ENCODE measurements around the gene MARS1. TPM values are rescaled to one million over a fixed set of nuclear protein-coding genes. Genes with fewer than 3 reads are reported as not detected.
"Not testable (repeated sequence)": the region's sequence is repeated elsewhere in the genome, so short reads cannot be mapped to it uniquely, and the experiment has no call there.

MARS1 gene
- total RNA-seq, 1 donor from 2014 or later = 73.1 TPM

DNA sequence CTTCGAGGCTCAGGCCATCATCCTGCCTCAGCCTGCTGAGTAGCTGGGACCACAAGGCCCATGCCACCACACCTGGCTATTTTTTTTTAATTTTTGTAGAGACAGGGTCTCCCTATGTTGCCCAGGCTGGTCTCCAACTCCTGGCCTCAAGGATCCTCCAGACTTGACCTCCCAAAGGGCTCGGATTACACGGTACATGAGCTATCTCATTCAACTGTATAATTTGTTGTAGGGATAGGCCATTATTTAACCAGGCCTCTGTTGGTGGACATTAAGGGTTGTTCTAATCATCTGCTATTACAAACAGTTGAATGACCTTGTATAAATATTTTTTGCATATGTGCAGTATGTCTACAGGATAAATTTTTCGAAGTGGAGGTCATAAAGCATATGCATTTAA lies 71.0 kb downstream of the MARS1 start:
- H3K27me3 ChIP-seq (ENCODE audit: low read depth) = peaks cover 41% of the 10 kb centered on the region
- no peak for DNase-seq
- no peak overlapping the region for H3K27ac ChIP-seq (replicated peaks)
- H3K4me1 ChIP-seq = no peaks in the 10 kb centered on the region
- H3K36me3 ChIP-seq = no peaks in the 10 kb centered on the region
- no peak overlapping the region for H3K4me3 ChIP-seq
- TF ChIP-seq, protein P1, sequence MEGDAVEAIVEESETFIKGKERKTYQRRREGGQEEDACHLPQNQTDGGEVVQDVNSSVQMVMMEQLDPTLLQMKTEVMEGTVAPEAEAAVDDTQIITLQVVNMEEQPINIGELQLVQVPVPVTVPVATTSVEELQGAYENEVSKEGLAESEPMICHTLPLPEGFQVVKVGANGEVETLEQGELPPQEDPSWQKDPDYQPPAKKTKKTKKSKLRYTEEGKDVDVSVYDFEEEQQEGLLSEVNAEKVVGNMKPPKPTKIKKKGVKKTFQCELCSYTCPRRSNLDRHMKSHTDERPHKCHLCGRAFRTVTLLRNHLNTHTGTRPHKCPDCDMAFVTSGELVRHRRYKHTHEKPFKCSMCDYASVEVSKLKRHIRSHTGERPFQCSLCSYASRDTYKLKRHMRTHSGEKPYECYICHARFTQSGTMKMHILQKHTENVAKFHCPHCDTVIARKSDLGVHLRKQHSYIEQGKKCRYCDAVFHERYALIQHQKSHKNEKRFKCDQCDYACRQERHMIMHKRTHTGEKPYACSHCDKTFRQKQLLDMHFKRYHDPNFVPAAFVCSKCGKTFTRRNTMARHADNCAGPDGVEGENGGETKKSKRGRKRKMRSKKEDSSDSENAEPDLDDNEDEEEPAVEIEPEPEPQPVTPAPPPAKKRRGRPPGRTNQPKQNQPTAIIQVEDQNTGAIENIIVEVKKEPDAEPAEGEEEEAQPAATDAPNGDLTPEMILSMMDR (IDR thresholded peaks at IDR 0.05; ENCODE audit: borderline replicate concordance) = no peak
- intact Hi-C loops (cut with micrococcal nuclease) = no loop called here
- no peaks in the 10 kb centered on the region for H3K9me3 ChIP-seq (replicated peaks)

DNA sequence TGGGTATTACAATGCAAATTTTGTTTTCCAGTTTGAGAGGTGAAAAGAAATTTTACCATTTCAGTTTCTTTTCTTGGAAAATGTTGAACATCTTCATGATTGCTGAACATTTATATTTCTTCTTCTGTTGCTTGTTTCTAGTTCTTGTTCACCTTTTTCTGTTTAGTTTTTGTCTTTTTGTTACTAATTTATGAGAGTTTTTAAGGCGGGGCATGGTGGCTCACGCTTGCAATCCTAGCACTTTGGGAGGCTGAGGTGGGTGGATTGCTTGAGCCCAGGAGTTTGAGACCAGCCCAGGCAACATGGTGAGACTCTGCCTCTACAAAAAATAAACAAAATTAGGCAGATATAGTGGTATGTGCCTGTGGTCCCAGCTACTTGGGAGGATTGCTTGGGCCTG lies 72.6 kb downstream of the MARS1 start:
- H3K4me3 ChIP-seq = no peak overlapping the region
- no peaks in the 10 kb centered on the region for H3K4me1 ChIP-seq
- intact Hi-C loops (cut with micrococcal nuclease) = no loop called here
- H3K9me3 ChIP-seq (replicated peaks) = no peaks in the 10 kb centered on the region
- H3K27me3 ChIP-seq (ENCODE audit: low read depth) = peaks cover 44% of the 10 kb centered on the region
- H3K27ac ChIP-seq (replicated peaks) = no peak overlapping the region
- TF ChIP-seq, protein P1 (IDR thresholded peaks at IDR 0.05; ENCODE audit: borderline replicate concordance) = no peak
- no peaks in the 10 kb centered on the region for H3K36me3 ChIP-seq
- DNase-seq = no peak

DNA sequence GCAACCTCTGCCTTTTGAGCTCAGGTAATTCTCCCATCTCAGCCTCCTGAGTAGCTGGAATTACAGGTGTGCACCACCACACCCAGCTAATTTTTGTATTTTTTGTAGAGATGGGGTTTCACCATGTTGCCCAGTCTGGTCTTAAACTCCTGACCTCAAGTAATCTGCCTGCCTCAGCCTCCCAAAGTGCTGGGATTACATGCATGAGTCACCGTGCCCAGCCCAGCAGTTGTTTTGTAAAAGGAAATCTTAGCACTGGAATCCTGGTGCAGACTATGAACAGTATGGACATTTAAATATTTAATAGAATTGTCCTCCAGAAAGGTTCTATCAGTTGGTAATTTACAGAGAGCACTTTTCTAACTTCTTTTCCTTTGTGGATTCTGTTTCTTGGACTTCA lies 73.2 kb downstream of the MARS1 start:
- intact Hi-C loops (cut with micrococcal nuclease); H3K36me3 ChIP-seq: not testable (repeated sequence)

DNA sequence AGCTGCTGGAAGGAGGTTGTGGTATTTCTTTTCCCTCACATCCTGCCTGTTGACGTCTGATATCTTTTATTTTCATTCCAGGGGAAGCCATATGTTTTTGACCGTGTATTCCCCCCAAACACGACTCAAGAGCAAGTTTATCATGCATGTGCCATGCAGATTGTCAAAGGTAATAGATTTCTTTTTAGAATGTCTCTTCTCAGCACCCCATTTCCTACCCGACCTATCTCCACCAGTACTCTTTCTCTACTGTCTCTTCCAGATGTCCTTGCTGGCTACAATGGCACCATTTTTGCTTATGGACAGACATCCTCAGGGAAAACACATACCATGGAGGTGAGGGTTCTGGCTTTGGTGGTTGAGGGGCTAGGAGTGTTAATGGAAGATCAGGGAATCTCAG lies 75.5 kb downstream of the MARS1 start:
- TF ChIP-seq, protein P1 (IDR thresholded peaks at IDR 0.05; ENCODE audit: borderline replicate concordance) = no peak
- H3K36me3 ChIP-seq = no peaks in the 10 kb centered on the region
- DNase-seq = no peak
- H3K27me3 ChIP-seq (ENCODE audit: low read depth) = peaks cover 71% of the 10 kb centered on the region
- H3K27ac ChIP-seq (replicated peaks) = no peak overlapping the region
- H3K4me1 ChIP-seq = no peaks in the 10 kb centered on the region
- no peaks in the 10 kb centered on the region for H3K9me3 ChIP-seq (replicated peaks)
- intact Hi-C loops (cut with micrococcal nuclease) = no loop called here
- H3K4me3 ChIP-seq = no peak overlapping the region

More for the DNA sequence above, 73.2 kb downstream of the MARS1 start:
- H3K4me1 ChIP-seq; H3K9me3 ChIP-seq (replicated peaks); H3K4me3 ChIP-seq; DNase-seq; H3K27ac ChIP-seq (replicated peaks): not testable (repeated sequence)
- peaks cover 50% of the 10 kb centered on the region for H3K27me3 ChIP-seq (ENCODE audit: low read depth)

DNA sequence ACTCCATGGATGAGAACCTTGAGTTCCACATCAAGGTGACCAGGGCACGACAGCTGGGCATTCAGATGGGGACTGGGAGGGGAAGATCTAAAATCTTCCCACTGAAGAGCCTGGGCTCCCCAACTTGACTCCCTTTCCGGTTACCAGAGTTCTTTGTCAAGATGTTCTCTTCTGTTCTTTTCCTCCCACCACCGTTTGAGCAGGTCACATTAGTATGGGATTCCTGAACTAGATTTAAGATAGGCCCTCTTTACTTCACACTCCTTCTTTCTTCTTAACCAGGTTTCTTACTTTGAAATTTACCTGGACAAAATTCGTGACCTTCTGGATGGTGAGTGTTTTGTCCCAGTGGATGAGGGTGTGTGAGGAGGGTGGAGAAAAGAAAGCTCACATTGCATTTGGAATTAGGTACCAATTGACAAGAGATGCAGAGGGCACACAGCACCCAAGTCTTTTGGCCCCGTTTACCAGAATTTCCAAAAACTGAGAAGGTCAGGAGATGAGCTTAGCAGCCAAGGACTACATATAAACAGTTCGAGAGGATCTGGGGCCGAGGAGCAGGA lies 76.4 kb downstream of the MARS1 start:
- no peak for DNase-seq
- Histone ChIP-seq H3K4me1 (no peaks in the 10 kb centered on the region), H3K27me3 (ENCODE audit: low read depth) (peaks cover 80% of the 10 kb centered on the region), H3K9me3 (replicated peaks) (no peaks in the 10 kb centered on the region), H3K4me3 (no peak overlapping the region), H3K36me3 (no peaks in the 10 kb centered on the region), H3K27ac (replicated peaks) (no peak overlapping the region)
- TF ChIP-seq, protein P1 (IDR thresholded peaks at IDR 0.05; ENCODE audit: borderline replicate concordance) = no peak
- intact Hi-C loops (cut with micrococcal nuclease) = no loop called here

Small RNA genes lying within 50 kb of the gene (microRNA-seq; reads per million reads assigned to microRNA genes)
- not detected for gene MIR616
- gene MIR6758 = not detected

Other genes with a start within 250 kb of the MARS1 start
- 0.69 TPM for gene STAC3, start 236.9 kb upstream of the MARS1 start, total RNA-seq
- 63.1 TPM for gene R3HDM2, start 57.0 kb upstream of the MARS1 start, total RNA-seq
- gene INHBC, start 53.3 kb upstream of the MARS1 start, total RNA-seq = not detected
- gene INHBE, start 32.8 kb upstream of the MARS1 start, total RNA-seq = not detected
- 0.93 TPM for gene GLI1, start 28.3 kb upstream of the MARS1 start, total RNA-seq
- 4.2 TPM for gene ARHGAP9, start 8.2 kb upstream of the MARS1 start, total RNA-seq
- gene DDIT3, start 32.4 kb downstream of the MARS1 start, total RNA-seq = 20.4 TPM
- gene MBD6, start 34.8 kb downstream of the MARS1 start, total RNA-seq = 33.1 TPM
- gene DCTN2, start 59.1 kb downstream of the MARS1 start, total RNA-seq = 87.8 TPM
- 0.08 TPM for gene KIF5A, start 62.0 kb downstream of the MARS1 start, total RNA-seq
- gene PIP4K2C, start 103.1 kb downstream of the MARS1 start, total RNA-seq = 12.3 TPM
- 22.3 TPM for gene DTX3, start 116.8 kb downstream of the MARS1 start, total RNA-seq
- 9.7 TPM for gene ARHGEF25, start 123.4 kb downstream of the MARS1 start, total RNA-seq
- gene B4GALNT1, start 145.1 kb downstream of the MARS1 start, total RNA-seq = 4.7 TPM
- 112 TPM for gene OS9, start 206.1 kb downstream of the MARS1 start, total RNA-seq

Measured in left ventricle myocardium inferior (tissue), 1 donor.